GM12865 (cell line): ENCODE measurements around the gene TEC.

Experiments used
- DNase-seq: peaks from one replicate; pipeline ENCODE4 v3.0.0; 2010; ENCODE audit warnings: low read depth
- H3K4me3 ChIP-seq: 2 replicates; pipeline ENCODE4 v1.5.1; 2011; ENCODE audit warnings: mild to moderate bottlenecking, low read depth, low read length, control low read depth
- CTCF ChIP-seq: IDR thresholded peaks from 2 replicates; pipeline ENCODE4 v1.5.1; 2011; ENCODE audit warnings: low read length, control low read depth, low read depth, inconsistent platforms; ENCODE audit not compliant: insufficient read depth; ENCODE audit errors: missing control alignments

Gene TEC

GRCh38 chr4:48248559-48248953 lies 21.1 kb downstream of the TEC start:
- DNase-seq = no peak
- H3K4me3 ChIP-seq = no peak overlapping the region
- no peak for TF ChIP-seq CTCF

GRCh38 chr4:48247878-48248558 lies 21.6 kb downstream of the TEC start:
- H3K4me3 ChIP-seq = no peak overlapping the region
- peak; percentile 37 for DNase-seq
- no peak for TF ChIP-seq CTCF

- no peak overlapping the region for H3K4me3 ChIP-seq
- no peak for TF ChIP-seq CTCF
- peak; percentile 62 for DNase-seq
Observed at GRCh38 chr4:48247142-48247877, 22.3 kb downstream of the TEC start.

GRCh38 chr4:48244665-48245064 lies 25.0 kb downstream of the TEC start:
- TF ChIP-seq CTCF = no peak
- no peak overlapping the region for H3K4me3 ChIP-seq
- no peak for DNase-seq

- TF ChIP-seq CTCF = no peak
- no peak for DNase-seq
- no peak overlapping the region for H3K4me3 ChIP-seq
Observed at GRCh38 chr4:48243887-48244286, 25.8 kb downstream of the TEC start.

GRCh38 chr4:48243429-48243828 lies 26.2 kb downstream of the TEC start:
- no peak for DNase-seq
- no peak overlapping the region for H3K4me3 ChIP-seq
- no peak for TF ChIP-seq CTCF
